Kidney (tissue), 14 donors: Measurements from ENCODE around the gene BLOC1S3. TPM values are rescaled to one million over a fixed set of nuclear protein-coding genes. Genes with fewer than 3 reads are reported as not detected.
A peak's percentile ranks its signal among the peaks of the same experiment; 100 is the strongest.

Experiments
- DNase-seq, 5 donors: peaks; one replicate each; pipeline ENCODE4 v3.0.0-alpha.2; 2013 to 2020
- FAIRE-seq: peaks from 2 replicates; lab custom pipeline; 2012; peaks lifted over from hg19 to GRCh38; lab: Jason Lieb, UNC
- H3K27ac ChIP-seq, 2 donors: one replicate each; pipeline ENCODE4 v1.7.0; 2013; ENCODE audit warnings: low read depth in 2 of 2, low read length in 2 of 2, inconsistent platforms in 1 of 2
- H3K27me3 ChIP-seq: one replicate; pipeline ENCODE4 v1.7.1; 2013; ENCODE audit warnings: low read length, inconsistent platforms; ENCODE audit not compliant: control insufficient read depth, insufficient read depth
- H3K36me3 ChIP-seq, 3 donors: one replicate each; pipeline versions ENCODE4 v1.7.0 to v1.7.1; 2013; ENCODE audit warnings: low read length in 3 of 3, control low read depth in 1 of 3, inconsistent platforms in 1 of 3; ENCODE audit not compliant: insufficient read depth in 3 of 3, control insufficient read depth in 2 of 3
- H3K4me1 ChIP-seq, 3 donors: one replicate each; pipeline versions ENCODE4 v1.7.0 to v1.7.1; 2013; ENCODE audit warnings: low read length in 3 of 3, inconsistent platforms in 1 of 3, low read depth in 1 of 3; ENCODE audit not compliant: control insufficient read depth in 2 of 3, insufficient read depth in 2 of 3
- H3K4me3 ChIP-seq, 3 donors: one replicate each; pipeline versions ENCODE4 v1.7.0 to v1.8.1; 2013; ENCODE audit warnings: low read length in 3 of 3, control low read depth in 1 of 3, inconsistent platforms in 1 of 3
- H3K9ac ChIP-seq, 3 donors: one replicate each; pipeline versions ENCODE4 v1.7.0 to v1.7.1; 2013; ENCODE audit warnings: low read length in 3 of 3, control low read depth in 1 of 3, inconsistent platforms in 1 of 3
- H3K9me3 ChIP-seq, 3 donors: one replicate each; pipeline versions ENCODE4 v1.7.0 to v1.7.1; 2013; ENCODE audit warnings: low read length in 3 of 3, control low read depth in 1 of 3, inconsistent platforms in 1 of 3; ENCODE audit not compliant: control insufficient read depth in 2 of 3, insufficient read depth in 1 of 3
- intact Hi-C: fragments of 100-400 bp; cut with DNase I; formaldehyde crosslinking; loops from one replicate; pipeline ENCODE4 v1.11.1; 2022
- polyA plus RNA-seq: library from polyadenylated mRNA; stranded (reverse); fragments of 350-450 nt; fragmentation: Illumina TruSeq; extraction: RNeasy Lipid Tissue Mini Kit (QIAGEN cat#74804); gene quantifications from one replicate; pipeline ENCODE4 v1.2.3, GENCODE V29; 2014; ENCODE audit warnings: low read depth, low replicate concordance; ENCODE audit not compliant: insufficient read depth
- total RNA-seq: library from RNA; stranded (reverse); fragmentation: NEBNext Ultra II Directional; extraction: Animal tissue kit (Norgen Biotek cat#: 25700); gene quantifications from one replicate; pipeline ENCODE4 v1.2.1, GENCODE V29; 2021
- TF ChIP-seq, protein P1 (sequence below): IDR thresholded peaks from 3 replicates; pipeline ENCODE4 v1.5.1; 2012; ENCODE audit warnings: mild to moderate bottlenecking, moderate library complexity, borderline replicate concordance; ENCODE audit not compliant: insufficient read depth; ENCODE audit errors: extremely low read depth
- donor health status: control.
- donor health status: control.
- donor health status: control.
- donor health status: control.
- donor health status: control.
- donor health status: DM: yes; HTN: yes; CAD: no.
- donor health status: Normal renal cell carcinoma (clear cell type).

The BLOC1S3 gene
- total and polyA plus RNA-seq, 2 donors from 2014 or later: 5.2 to 13.2 TPM

DNA sequence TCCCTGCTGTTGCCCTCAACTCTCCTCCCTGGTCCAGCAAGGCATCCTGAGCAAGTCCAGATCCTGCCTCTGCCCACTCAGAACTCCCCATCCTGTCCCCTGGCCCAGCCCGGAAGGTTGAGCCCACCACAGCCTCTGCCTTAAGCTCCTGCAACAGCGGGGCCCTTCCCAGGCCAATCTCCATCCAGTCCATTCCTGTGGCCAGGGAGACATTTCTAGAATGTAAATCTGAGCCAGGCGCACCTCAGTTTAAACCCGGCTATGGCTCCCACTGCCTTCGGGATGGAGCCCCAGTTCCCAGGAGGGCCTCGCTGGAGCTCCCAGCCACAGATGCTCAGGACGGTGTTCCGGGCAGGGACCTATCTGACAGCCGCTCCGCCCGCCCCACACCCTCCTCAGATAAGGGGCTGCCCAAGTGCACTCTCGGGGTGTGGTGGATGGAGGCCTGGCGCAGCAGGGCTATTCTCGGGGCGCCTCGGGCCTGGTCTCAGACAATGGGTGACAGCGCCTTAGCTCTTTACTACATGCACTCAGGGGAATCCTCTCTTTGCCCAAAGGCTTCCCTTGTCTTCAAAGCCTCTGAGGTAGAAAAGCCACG, 5.9 kb upstream of the BLOC1S3 start:
- H3K36me3 ChIP-seq: peaks cover 0 to 3% (median 0%) of the 10 kb centered on the region in 3 donors
- no peaks in the 10 kb centered on the region for H3K9me3 ChIP-seq
- no peak overlapping the region for H3K27ac ChIP-seq
- H3K4me1 ChIP-seq: peaks cover 0 to 12% (median 4%) of the 10 kb centered on the region in 3 donors
- H3K4me3 ChIP-seq: no peak overlapping the region
- intact Hi-C loops: no loop called here
- FAIRE-seq (no peak), DNase-seq (peak in 1 of 5 donors; percentile 73)
- no peaks in the 10 kb centered on the region for H3K27me3 ChIP-seq
- TF ChIP-seq, protein P1, sequence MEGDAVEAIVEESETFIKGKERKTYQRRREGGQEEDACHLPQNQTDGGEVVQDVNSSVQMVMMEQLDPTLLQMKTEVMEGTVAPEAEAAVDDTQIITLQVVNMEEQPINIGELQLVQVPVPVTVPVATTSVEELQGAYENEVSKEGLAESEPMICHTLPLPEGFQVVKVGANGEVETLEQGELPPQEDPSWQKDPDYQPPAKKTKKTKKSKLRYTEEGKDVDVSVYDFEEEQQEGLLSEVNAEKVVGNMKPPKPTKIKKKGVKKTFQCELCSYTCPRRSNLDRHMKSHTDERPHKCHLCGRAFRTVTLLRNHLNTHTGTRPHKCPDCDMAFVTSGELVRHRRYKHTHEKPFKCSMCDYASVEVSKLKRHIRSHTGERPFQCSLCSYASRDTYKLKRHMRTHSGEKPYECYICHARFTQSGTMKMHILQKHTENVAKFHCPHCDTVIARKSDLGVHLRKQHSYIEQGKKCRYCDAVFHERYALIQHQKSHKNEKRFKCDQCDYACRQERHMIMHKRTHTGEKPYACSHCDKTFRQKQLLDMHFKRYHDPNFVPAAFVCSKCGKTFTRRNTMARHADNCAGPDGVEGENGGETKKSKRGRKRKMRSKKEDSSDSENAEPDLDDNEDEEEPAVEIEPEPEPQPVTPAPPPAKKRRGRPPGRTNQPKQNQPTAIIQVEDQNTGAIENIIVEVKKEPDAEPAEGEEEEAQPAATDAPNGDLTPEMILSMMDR: no peak
- H3K9ac ChIP-seq: no peak overlapping the region

DNA sequence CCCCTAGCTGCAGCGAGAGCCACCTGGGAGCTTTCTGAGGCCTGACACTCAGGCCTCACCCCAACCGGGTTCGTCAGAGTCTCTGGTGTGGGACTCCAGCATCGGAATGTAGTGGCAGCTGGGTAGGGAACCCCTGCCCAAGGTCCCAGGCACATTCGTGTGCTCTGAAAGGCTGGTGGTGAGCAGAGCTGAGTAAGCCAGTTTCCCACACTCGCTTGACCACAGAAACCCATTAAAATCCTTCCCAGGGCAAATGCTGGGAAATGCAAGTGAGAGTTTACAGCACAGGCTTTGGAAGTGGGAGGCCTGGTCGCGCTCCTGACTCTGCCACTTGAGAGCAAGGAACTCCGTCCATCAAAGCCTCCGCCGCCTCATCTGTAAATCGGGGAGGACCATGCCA, 4.8 kb upstream of the BLOC1S3 start:
- H3K4me3 ChIP-seq: no peak overlapping the region
- H3K4me1 ChIP-seq: peaks cover 0 to 12% (median 4%) of the 10 kb centered on the region in 3 donors
- H3K27me3 ChIP-seq: no peaks in the 10 kb centered on the region
- no peak for FAIRE-seq
- H3K9me3 ChIP-seq: no peaks in the 10 kb centered on the region
- no peak overlapping the region for H3K27ac ChIP-seq
- H3K9ac ChIP-seq: no peak overlapping the region
- H3K36me3 ChIP-seq: peaks cover 0 to 3% (median 0%) of the 10 kb centered on the region in 3 donors
- TF ChIP-seq, protein P1: no peak
- DNase-seq: peak in 1 of 5 donors; percentile 30
- intact Hi-C loops: no loop called here

DNA sequence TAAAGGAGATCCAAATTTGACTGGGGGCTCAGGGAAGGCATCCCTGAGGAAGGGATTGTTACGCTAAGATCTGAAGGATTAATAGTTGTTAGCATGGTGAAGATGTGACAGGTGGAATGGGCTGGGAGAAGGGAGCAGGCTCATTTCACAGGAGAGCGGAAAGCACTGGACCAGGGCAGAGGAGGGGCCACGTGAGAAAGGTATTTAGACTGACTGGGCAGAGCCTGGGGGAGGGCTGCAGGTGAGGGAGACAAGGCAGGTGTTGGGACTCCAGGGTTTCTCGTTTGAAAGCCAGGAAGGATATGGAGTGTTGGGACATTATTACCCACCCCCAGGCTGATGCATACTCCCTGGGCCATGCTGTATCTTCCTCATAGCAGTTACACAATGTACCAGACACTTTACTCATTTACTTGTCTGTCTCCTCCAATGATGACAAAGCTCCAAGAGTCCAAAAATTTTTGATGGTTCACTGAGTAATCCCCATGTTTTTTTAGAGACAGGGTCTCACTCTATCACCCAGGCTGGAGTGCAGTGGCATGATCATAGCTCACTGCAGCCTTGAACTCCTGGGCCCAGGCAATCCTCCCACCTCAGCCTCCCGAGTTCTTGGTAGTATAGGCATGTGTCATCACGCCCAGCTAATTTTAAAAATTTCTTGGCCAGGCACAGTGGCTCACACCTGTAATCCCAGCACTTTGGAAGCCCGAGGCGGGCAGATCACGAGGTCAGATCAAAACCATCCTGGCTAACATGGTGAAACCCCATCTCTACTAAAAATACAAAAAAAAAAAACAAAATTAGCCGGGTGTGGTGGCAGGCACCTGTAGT, 2.9 kb upstream of the BLOC1S3 start:
- peak in 4 of 5 donors; percentile 38 to 67 (median 58) for DNase-seq
- no peaks in the 10 kb centered on the region for H3K36me3 ChIP-seq
- TF ChIP-seq, protein P1: no peak
- no peaks in the 10 kb centered on the region for H3K9me3 ChIP-seq
- intact Hi-C loops: no loop called here
- no peak overlapping the region for H3K9ac ChIP-seq
- H3K27ac ChIP-seq: no peak overlapping the region
- H3K27me3 ChIP-seq: no peaks in the 10 kb centered on the region
- no peak overlapping the region for H3K4me3 ChIP-seq
- no peak for FAIRE-seq
- H3K4me1 ChIP-seq: peaks cover 0 to 15% (median 4%) of the 10 kb centered on the region in 3 donors
